ENCODE measurements around the gene ZRSR2.

- TF ChIP-seq CTCF (conservative IDR thresholded peaks at IDR 0.05; ENCODE audit: low read depth, low read length) (no peak), EZH2 (IDR thresholded peaks at IDR 0.05; ENCODE audit: borderline replicate concordance, low read depth, low read length, poor library complexity, severe bottlenecking) (no peak)
Observed at GRCh38 chrX:15769300-15769954, 20.9 kb upstream of the ZRSR2 start.

Data from A673 (cell line).